ENCODE measurements around the gene ACOT13.
"Not testable (repeated sequence)": the region's sequence is repeated elsewhere in the genome, so short reads cannot be mapped to it uniquely, and the experiment has no call there.

The ACOT13 gene

DNA sequence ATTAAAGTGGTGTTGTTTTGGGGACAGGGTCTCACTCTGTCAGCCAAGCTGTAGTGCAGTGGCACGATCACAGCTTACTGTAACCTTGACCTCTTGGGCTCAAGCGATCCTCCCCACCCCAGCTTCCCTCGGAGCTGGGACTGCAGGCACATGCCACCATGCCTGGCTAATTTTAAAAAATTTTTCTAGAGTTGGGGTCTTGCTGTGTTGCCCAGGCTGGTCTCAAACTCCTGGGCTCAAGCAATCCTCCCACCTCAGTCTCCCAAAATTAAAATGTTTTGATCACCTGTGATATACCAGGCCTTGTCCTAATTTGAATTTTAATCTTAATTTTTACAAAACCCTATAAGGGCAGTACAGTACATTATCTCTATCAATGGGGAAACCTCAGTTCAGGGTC, 25.5 kb downstream of the ACOT13 start:
- DNase-seq (ENCODE audit: low spot score), result no peak

GRCh38 chr6:24692848-24693592, 26.1 kb downstream of the ACOT13 start:
- no peak for DNase-seq (ENCODE audit: low spot score)

- DNase-seq (ENCODE audit: low spot score), result no peak
Observed at GRCh38 chr6:24694198-24694597, 27.3 kb downstream of the ACOT13 start.

- DNase-seq (ENCODE audit: low spot score), result peak; percentile 51
Observed at GRCh38 chr6:24695635-24696034, 28.8 kb downstream of the ACOT13 start.

DNA sequence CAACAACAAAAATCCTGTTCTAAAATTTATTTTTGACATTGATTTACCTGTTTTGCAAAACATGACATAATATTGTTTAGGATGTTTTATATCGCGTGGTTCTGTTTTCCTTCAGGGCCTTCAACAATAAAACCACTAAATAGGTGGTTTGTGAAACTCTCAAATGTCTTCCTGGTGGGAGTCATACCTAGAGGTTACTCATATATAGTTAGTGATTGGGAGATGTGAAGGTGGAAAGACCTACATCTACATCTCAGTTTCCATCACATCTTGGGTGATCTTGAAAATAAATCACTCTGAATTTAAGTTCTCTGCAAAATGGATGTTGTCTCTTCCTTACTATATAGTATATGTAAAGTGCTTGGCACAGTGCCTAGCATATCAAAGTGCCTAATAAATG, 29.2 kb downstream of the ACOT13 start:
- DNase-seq (ENCODE audit: low spot score), result peak; percentile 19

GRCh38 chr6:24699521-24700359, 32.9 kb downstream of the ACOT13 start:
- peak; percentile 26 for DNase-seq (ENCODE audit: low spot score)

DNA sequence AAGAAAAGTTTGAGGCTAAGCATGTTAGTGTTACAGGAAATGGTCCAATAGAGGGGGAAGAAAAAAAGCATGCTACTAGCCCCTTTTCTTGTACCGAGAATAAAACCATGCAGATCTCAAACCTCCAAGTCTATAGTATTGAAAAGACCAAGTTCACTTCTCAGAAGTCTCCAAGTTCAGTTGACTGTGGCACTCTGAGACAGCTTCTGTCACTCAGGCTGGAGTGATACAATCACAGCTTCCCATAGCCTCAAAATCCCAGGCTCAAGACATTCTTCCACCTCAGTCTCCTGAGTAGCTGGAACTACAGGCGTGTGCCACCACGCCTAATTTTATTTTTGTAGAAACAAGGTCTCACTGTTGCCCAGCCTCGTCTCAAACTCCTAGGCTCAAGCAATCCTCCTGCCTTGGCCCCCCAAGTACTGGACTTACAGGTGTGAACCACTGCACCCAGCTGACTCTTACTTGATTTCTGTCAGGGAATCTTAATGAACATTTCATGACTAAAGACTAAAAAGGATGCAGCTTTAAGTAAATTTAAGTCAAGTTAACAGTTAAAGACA, 35.9 kb downstream of the ACOT13 start:
- DNase-seq (ENCODE audit: low spot score), result no peak

DNA sequence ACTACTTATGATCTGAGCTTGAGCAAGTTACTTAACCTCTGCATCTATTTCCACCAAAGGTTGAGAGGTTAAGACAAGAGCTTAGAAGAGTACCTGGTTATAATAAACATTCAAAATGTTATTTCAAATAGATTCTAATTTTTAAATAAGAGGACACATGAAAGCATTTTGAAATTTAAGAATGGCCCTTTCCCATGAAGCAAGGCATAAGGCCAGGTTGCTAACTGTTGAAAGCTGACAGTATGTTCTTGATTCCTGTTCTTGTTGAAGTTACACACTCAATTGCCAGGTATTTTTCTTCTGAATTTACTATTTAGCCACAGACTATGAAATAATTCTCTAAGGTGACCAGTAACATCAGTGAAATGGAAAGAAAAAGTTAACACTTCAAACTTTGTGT, 37.6 kb downstream of the ACOT13 start:
- DNase-seq (ENCODE audit: low spot score), result no peak

DNA sequence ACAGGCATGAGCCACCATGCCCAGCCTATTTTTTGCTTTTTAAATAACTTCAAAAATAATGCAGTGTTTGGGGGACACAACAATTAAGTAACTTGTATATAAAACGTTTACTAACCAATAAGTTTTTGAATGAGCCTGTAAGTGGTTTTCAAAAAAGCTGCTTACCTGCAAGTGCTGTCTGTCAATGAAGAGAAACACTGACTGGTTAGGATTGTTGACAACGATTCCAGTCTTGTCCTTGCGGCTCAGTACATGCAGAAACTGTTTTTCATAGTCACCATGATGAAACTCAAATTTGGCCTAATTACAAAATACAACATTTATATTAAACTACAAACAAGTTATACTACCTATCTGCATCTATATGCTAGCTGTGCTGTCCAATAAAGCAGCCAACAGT, 41.7 kb downstream of the ACOT13 start:
- no peak for DNase-seq (ENCODE audit: low spot score)

DNA sequence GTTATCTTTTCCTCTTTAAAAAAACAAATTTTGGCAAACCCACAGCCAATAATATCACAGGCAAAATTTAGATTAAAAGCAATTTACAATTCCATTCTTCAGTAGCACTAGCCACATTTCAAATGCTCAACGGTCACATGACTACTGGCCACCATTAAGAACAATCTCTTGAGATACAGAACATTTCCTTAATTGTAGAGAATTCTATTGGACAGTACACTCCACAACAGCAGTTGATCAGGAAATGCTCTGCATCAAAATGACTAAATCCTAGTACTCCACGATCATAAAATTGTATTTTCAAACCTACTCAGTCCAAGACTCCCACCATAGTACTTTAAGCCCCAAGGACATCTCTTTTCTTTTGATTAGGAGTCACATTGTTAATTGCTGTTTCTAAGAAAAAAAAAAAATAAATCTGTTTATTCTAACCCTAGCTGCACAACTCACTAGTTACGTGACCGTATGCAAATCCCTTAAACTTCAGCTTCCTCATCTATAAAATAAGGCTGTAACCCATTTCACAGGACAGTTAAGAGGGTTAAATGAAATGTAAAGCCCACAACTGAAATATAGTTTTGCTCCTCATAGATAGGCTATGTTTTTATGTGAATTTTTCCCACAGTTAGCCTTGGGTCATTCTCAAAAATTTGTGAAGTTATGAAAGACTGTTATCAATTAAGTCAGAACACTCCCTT, 42.3 kb downstream of the ACOT13 start:
- DNase-seq (ENCODE audit: low spot score), result no peak

- DNase-seq (ENCODE audit: low spot score), result no peak
Observed at GRCh38 chr6:24710519-24711303, 43.8 kb downstream of the ACOT13 start.

GRCh38 chr6:24716602-24717148, 49.8 kb downstream of the ACOT13 start:
- not testable (repeated sequence) for DNase-seq (ENCODE audit: low spot score)

GRCh38 chr6:24718449-24719124, 51.7 kb downstream of the ACOT13 start:
- no peak for DNase-seq (ENCODE audit: low spot score)

DNA sequence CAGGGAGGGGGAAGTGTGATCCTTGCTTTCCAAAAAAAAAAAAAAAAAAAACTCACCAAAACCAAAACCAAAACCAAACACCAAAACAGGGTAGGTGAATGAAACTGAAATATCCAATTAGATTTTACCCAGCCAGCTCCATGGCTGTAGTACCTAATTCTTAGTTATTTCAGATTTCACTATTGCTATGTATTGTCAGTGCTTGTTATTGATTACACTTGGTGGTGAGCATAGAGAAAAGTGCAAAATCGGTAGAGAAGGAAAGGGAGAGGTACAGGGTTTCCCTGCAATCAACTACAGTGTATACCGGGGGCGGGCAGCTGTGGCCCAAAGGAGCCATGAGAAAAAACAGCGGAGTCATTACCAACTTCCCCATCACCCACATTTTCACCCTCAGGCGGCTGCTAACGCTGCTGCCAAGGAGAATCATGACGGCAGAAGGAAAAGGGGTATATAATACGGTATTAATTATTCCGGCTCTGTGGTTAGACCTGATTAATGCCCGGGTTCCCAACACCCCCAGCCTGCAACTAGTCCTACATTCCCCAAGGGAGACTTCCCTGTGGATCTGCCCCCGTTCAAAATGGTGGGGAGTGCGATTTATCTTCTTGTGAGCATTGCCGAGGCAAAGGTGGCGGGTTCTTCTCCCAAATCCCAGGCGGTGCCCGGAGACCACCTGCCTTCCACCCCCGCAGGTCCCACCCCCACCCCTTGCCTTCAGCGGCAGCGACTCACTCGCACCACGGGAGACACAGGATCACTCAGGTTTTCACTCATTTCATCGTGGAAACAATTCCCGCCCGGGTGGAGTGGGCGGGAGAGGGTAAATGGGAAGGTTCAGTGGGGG, 52.5 kb downstream of the ACOT13 start, which contains the start of gene C6orf62:
Gene C6orf62, minus strand, starts transcription at position 30 of the 847 bp plus-strand sequence. CDS start 486 bp downstream, outside the sequence.
- peak; percentile 66 for DNase-seq (ENCODE audit: low spot score)

- DNase-seq (ENCODE audit: low spot score), result peak; percentile 80
Observed at GRCh38 chr6:24720131-24720603, 53.3 kb downstream of the ACOT13 start.

- peak; percentile 100 for DNase-seq (ENCODE audit: low spot score)
Observed at GRCh38 chr6:24720604-24721460, 54.0 kb downstream of the ACOT13 start.

GRCh38 chr6:24721461-24722215, 54.8 kb downstream of the ACOT13 start:
- DNase-seq (ENCODE audit: low spot score), result no peak

GRCh38 chr6:24723270-24723669, 56.4 kb downstream of the ACOT13 start:
- no peak for DNase-seq (ENCODE audit: low spot score)

All from activated CD4-positive, alpha-beta T cell treated with anti-CD3 and anti-CD28 coated beads, Interleukin-2, Interleukin-4, amounts not matched to agents 100 ng/mL and 50 ng/mL, durations not matched to agents 16 hours and 8 hours (primary cell).